Vagina (tissue), 2 donors: ENCODE data around the gene SCN5A. TPM values are rescaled to one million over a fixed set of nuclear protein-coding genes. Genes with fewer than 3 reads are reported as not detected.

ENCODE experiments used
- DNase-seq, 2 donors: peaks; one replicate each; pipeline ENCODE4 v3.0.0-alpha.2; 2017; ENCODE audit errors: extremely low spot score in 2 of 2
- H3K27ac ChIP-seq: fragments of 200-600 bp; sonication (generic); one replicate; pipeline ENCODE4 v1.5.1; 2019
- H3K27me3 ChIP-seq: fragments of 200-600 bp; sonication (generic); one replicate; pipeline ENCODE4 v1.5.1; 2019
- H3K36me3 ChIP-seq, 2 donors: fragments of 200-600 bp; sonication (generic); one replicate each; pipeline ENCODE4 v1.5.1; 2017 to 2019
- H3K4me1 ChIP-seq: fragments of 200-600 bp; sonication (generic); one replicate; pipeline ENCODE4 v1.5.1; 2019
- H3K4me3 ChIP-seq, 2 donors: fragments of 200-600 bp; sonication (generic); 1 replicate in 1 of 2; 2 replicates in 1 of 2; pipeline ENCODE4 v1.5.1; 2016 to 2019
- H3K9me3 ChIP-seq: fragments of 200-600 bp; sonication (generic); one replicate; pipeline ENCODE4 v1.5.1; 2019
- POLR2A ChIP-seq, 2 donors: fragments of 450-650 bp; IDR thresholded peaks; one replicate each; pipeline ENCODE4 v1.6.1; 2017; ENCODE audit warnings: antibody characterized with exemption in 2 of 2, mild to moderate bottlenecking in 2 of 2, moderate library complexity in 2 of 2
- POLR2AphosphoS5 ChIP-seq, 2 donors: sonication (generic); formaldehyde crosslinking; IDR thresholded peaks; one replicate each; pipeline ENCODE4 v1.9.0; 2017; ENCODE audit warnings: antibody characterized with exemption in 2 of 2, mild to moderate bottlenecking in 2 of 2, low read depth in 1 of 2; ENCODE audit not compliant: insufficient read depth in 1 of 2
- intact Hi-C: fragments of 100-400 bp; cut with DNase I; formaldehyde crosslinking; loops from one replicate; pipeline ENCODE4 v1.15.1; 2023
- total RNA-seq: library from RNA; depleted of rRNA; stranded (reverse); fragments of >200 nt; gene quantifications from one replicate; pipeline ENCODE4 v1.2.3, GENCODE V29; 2016
- TF ChIP-seq, protein P1 (sequence below), 3 experiments: fragments of 450-650 bp in 2 of 3; fragments of 200-600 bp in 1 of 3; sonication (generic) in 1 of 3; IDR thresholded peaks; one replicate each; pipeline ENCODE4 v1.5.1; 2017 to 2019; ENCODE audit warnings: antibody characterized with exemption in 3 of 3, mild to moderate bottlenecking in 2 of 3, moderate library complexity in 2 of 3

SCN5A gene
- total RNA-seq, 1 donor from 2014 or later: 9.3 TPM

GRCh38 chr3:38640661-38641452, 8.6 kb downstream of the SCN5A start:
- no peak for TF ChIP-seq POLR2A (IDR thresholded peaks at IDR 0.05)
- TF ChIP-seq, protein P1, sequence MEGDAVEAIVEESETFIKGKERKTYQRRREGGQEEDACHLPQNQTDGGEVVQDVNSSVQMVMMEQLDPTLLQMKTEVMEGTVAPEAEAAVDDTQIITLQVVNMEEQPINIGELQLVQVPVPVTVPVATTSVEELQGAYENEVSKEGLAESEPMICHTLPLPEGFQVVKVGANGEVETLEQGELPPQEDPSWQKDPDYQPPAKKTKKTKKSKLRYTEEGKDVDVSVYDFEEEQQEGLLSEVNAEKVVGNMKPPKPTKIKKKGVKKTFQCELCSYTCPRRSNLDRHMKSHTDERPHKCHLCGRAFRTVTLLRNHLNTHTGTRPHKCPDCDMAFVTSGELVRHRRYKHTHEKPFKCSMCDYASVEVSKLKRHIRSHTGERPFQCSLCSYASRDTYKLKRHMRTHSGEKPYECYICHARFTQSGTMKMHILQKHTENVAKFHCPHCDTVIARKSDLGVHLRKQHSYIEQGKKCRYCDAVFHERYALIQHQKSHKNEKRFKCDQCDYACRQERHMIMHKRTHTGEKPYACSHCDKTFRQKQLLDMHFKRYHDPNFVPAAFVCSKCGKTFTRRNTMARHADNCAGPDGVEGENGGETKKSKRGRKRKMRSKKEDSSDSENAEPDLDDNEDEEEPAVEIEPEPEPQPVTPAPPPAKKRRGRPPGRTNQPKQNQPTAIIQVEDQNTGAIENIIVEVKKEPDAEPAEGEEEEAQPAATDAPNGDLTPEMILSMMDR (IDR thresholded peaks at IDR 0.05): no peak
- TF ChIP-seq POLR2AphosphoS5 (IDR thresholded peaks at IDR 0.05; ENCODE audit: insufficient read depth in 1 of 2, low read depth in 1 of 2): no peak
- DNase-seq: no peak
- no peaks in the 10 kb centered on the region for H3K4me1 ChIP-seq
- no peaks in the 10 kb centered on the region for H3K9me3 ChIP-seq
- H3K4me3 ChIP-seq: no peak overlapping the region
- H3K27me3 ChIP-seq: no peaks in the 10 kb centered on the region
- no peaks in the 10 kb centered on the region for H3K36me3 ChIP-seq
- intact Hi-C loops: no loop called here
- no peak overlapping the region for H3K27ac ChIP-seq

DNA sequence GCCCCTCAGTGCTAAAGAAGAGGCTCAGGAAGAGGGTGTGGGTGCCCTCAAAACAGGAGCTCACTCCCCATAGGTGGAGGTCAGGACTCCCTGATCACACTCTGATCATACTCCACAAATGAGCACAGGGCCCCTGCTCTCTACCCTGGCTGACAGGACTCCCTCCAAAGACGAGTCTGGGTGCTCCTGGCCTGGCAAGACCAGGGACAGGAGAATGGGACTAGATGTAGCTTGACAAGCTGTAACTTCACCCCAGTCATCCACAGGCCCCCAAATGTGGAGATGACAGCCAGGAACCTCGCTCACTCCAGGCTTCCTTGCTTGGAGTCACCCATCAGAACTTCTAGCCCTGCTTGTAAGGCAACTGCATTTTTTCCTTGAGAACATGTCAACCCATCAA, 11.1 kb downstream of the SCN5A start:
- intact Hi-C loops: no loop called here
- no peak overlapping the region for H3K27ac ChIP-seq
- no peaks in the 10 kb centered on the region for H3K4me1 ChIP-seq
- TF ChIP-seq POLR2A (IDR thresholded peaks at IDR 0.05) (no peak), POLR2AphosphoS5 (IDR thresholded peaks at IDR 0.05; ENCODE audit: insufficient read depth in 1 of 2, low read depth in 1 of 2) (no peak)
- TF ChIP-seq, protein P1 (IDR thresholded peaks at IDR 0.05): no peak
- H3K4me3 ChIP-seq: no peak overlapping the region
- no peak for DNase-seq
- H3K9me3 ChIP-seq: no peaks in the 10 kb centered on the region
- no peaks in the 10 kb centered on the region for H3K27me3 ChIP-seq
- H3K36me3 ChIP-seq: no peaks in the 10 kb centered on the region

GRCh38 chr3:38637906-38638305, 11.6 kb downstream of the SCN5A start:
- Histone ChIP-seq H3K9me3 (no peaks in the 10 kb centered on the region), H3K27ac (no peak overlapping the region), H3K4me3 (no peak overlapping the region), H3K36me3 (no peaks in the 10 kb centered on the region), H3K27me3 (no peaks in the 10 kb centered on the region), H3K4me1 (no peaks in the 10 kb centered on the region)
- no peak for DNase-seq
- intact Hi-C loops: no loop called here
- TF ChIP-seq, protein P1 (IDR thresholded peaks at IDR 0.05): no peak
- TF ChIP-seq POLR2AphosphoS5 (IDR thresholded peaks at IDR 0.05; ENCODE audit: insufficient read depth in 1 of 2, low read depth in 1 of 2) (no peak), POLR2A (IDR thresholded peaks at IDR 0.05) (no peak)

GRCh38 chr3:38636881-38637280, 12.6 kb downstream of the SCN5A start:
- H3K4me3 ChIP-seq: no peak overlapping the region
- H3K27ac ChIP-seq: no peak overlapping the region
- no peaks in the 10 kb centered on the region for H3K4me1 ChIP-seq
- TF ChIP-seq POLR2AphosphoS5 (IDR thresholded peaks at IDR 0.05; ENCODE audit: insufficient read depth in 1 of 2, low read depth in 1 of 2): no peak
- no peak for TF ChIP-seq POLR2A (IDR thresholded peaks at IDR 0.05)
- TF ChIP-seq, protein P1 (IDR thresholded peaks at IDR 0.05): no peak
- DNase-seq: no peak
- no peaks in the 10 kb centered on the region for H3K9me3 ChIP-seq
- H3K36me3 ChIP-seq: no peaks in the 10 kb centered on the region
- H3K27me3 ChIP-seq: no peaks in the 10 kb centered on the region
- intact Hi-C loops: no loop called here

GRCh38 chr3:38636464-38636863, 13.0 kb downstream of the SCN5A start:
- TF ChIP-seq, protein P1 (IDR thresholded peaks at IDR 0.05): no peak
- TF ChIP-seq POLR2A (IDR thresholded peaks at IDR 0.05) (no peak), POLR2AphosphoS5 (IDR thresholded peaks at IDR 0.05; ENCODE audit: insufficient read depth in 1 of 2, low read depth in 1 of 2) (no peak)
- no peaks in the 10 kb centered on the region for H3K4me1 ChIP-seq
- intact Hi-C loops: no loop called here

More at GRCh38 chr3:38636464-38636863, 13.0 kb downstream of the SCN5A start:
- Histone ChIP-seq H3K9me3 (no peaks in the 10 kb centered on the region), H3K27me3 (no peaks in the 10 kb centered on the region), H3K36me3 (no peaks in the 10 kb centered on the region), H3K4me3 (no peak overlapping the region), H3K27ac (no peak overlapping the region)
- no peak for DNase-seq
